Upper lobe of left lung (tissue), 4 donors: Measurements from ENCODE around the gene TPST1.

Experiments
- CTCF ChIP-seq, 6 experiments: fragments of 450-650 bp in 4 of 6; fragments of 200-600 bp in 2 of 6; sonication (generic) in 2 of 6; IDR thresholded peaks; one replicate each; pipeline ENCODE4 v1.5.1; 2016 to 2019; ENCODE audit warnings: antibody characterized with exemption in 6 of 6
- EP300 ChIP-seq, 4 donors: sonication (generic); formaldehyde crosslinking; IDR thresholded peaks; one replicate each; pipeline ENCODE4 v1.5.1; 2017; ENCODE audit warnings: antibody characterized with exemption in 4 of 4, control low read depth in 2 of 4

DNA sequence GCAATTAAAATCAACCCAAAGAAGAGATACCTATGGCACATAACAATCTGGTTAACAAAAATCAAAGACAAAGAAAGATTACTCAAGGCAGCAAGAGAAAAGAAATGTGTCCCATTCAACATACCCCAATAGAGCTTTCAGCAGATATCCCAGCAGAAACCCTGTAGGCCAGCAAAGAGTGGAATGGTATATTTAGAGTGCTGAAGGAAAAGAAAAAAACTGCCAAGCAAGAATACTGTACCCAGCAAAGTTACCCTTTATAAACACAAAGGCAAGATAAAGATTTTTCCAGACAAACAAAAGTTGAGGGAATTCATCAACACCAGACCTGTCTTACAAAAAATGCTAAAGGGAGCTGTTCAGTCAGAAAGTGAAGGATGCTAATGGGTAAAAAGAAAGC is 131.6 kb downstream of the TPST1 start:
- TF ChIP-seq CTCF (IDR thresholded peaks at IDR 0.05) (no peak), EP300 (IDR thresholded peaks at IDR 0.05) (no peak)
